ENCODE measurements around the gene FAM222A.

- no peak for TF ChIP-seq RAD21 (IDR thresholded peaks at IDR 0.05; ENCODE audit: low read depth)
- no peak for TF ChIP-seq CEBPB (IDR thresholded peaks at IDR 0.05; ENCODE audit: low read depth)
- no peak for TF ChIP-seq YY1 (IDR thresholded peaks at IDR 0.05; ENCODE audit: extremely low read depth, insufficient replicate concordance, low read depth, low read length)
- TF ChIP-seq CTCF (IDR thresholded peaks at IDR 0.05 in 2 of 3, conservative IDR thresholded peaks at IDR 0.05 in 1 of 3; ENCODE audit: borderline replicate concordance in 1 of 3, insufficient read depth in 1 of 3, low read depth in 2 of 3, low read length in 2 of 3) = no peak
- TF ChIP-seq ZNF274 (IDR thresholded peaks at IDR 0.05; ENCODE audit: low read depth, low read length) = no peak
- TF ChIP-seq POLR2A (IDR thresholded peaks at IDR 0.05; ENCODE audit: borderline replicate concordance, extremely low read depth, insufficient read depth, insufficient read length) = no peak
- TF ChIP-seq POLR2AphosphoS5 (IDR thresholded peaks at IDR 0.05; ENCODE audit: low read depth, low read length) = no peak
- no peak for TF ChIP-seq EGR1 (IDR thresholded peaks at IDR 0.05; ENCODE audit: low read depth)
Observed at GRCh38 chr12:109741286-109741969, 27.8 kb downstream of the FAM222A start.
